DMS 273 treated with DMSO at 0.1 percent for 48 hours (cell line): ENCODE measurements around the gene JARID2.
A peak's percentile ranks its signal among the peaks of the same experiment; 100 is the strongest.
"Not testable (repeated sequence)": the region's sequence is repeated elsewhere in the genome, so short reads cannot be mapped to it uniquely, and the experiment has no call there.

Experiments
- DNase-seq: peaks from one replicate; lab custom pipeline; 2025; lab: John Stamatoyannopoulos, UW

JARID2 gene

GRCh38 chr6:15310680-15311079 lies 64.8 kb downstream of the JARID2 start:
- no peak for DNase-seq

GRCh38 chr6:15312500-15312899 lies 66.6 kb downstream of the JARID2 start:
- no peak for DNase-seq

GRCh38 chr6:15313367-15313766 lies 67.5 kb downstream of the JARID2 start:
- DNase-seq = no peak

GRCh38 chr6:15316754-15317153 lies 70.9 kb downstream of the JARID2 start:
- DNase-seq = no peak

- DNase-seq = no peak
Observed at GRCh38 chr6:15317251-15317650, 71.4 kb downstream of the JARID2 start.

GRCh38 chr6:15317934-15318902 lies 72.3 kb downstream of the JARID2 start:
- no peak for DNase-seq

GRCh38 chr6:15319677-15320076 lies 73.8 kb downstream of the JARID2 start:
- DNase-seq = no peak

GRCh38 chr6:15320693-15321092 lies 74.8 kb downstream of the JARID2 start:
- DNase-seq = no peak

- no peak for DNase-seq
Observed at GRCh38 chr6:15322184-15322583, 76.3 kb downstream of the JARID2 start.

- DNase-seq = no peak
Observed at GRCh38 chr6:15322781-15323536, 77.1 kb downstream of the JARID2 start.

- not testable (repeated sequence) for DNase-seq
Observed at GRCh38 chr6:15323611-15324010, 77.7 kb downstream of the JARID2 start.

- no peak for DNase-seq
Observed at GRCh38 chr6:15324427-15324985, 78.6 kb downstream of the JARID2 start.

- DNase-seq = no peak
Observed at GRCh38 chr6:15325540-15325955, 79.7 kb downstream of the JARID2 start.

GRCh38 chr6:15326067-15326614 lies 80.3 kb downstream of the JARID2 start:
- no peak for DNase-seq

GRCh38 chr6:15327271-15327670 lies 81.4 kb downstream of the JARID2 start:
- DNase-seq = peak; percentile 9

GRCh38 chr6:15329197-15329671 lies 83.4 kb downstream of the JARID2 start:
- peak; percentile 14 for DNase-seq

GRCh38 chr6:15330174-15330944 lies 84.5 kb downstream of the JARID2 start:
- no peak for DNase-seq

- no peak for DNase-seq
Observed at GRCh38 chr6:15331143-15331542, 85.3 kb downstream of the JARID2 start.

GRCh38 chr6:15331629-15332251 lies 85.9 kb downstream of the JARID2 start:
- DNase-seq = no peak

GRCh38 chr6:15332446-15332845 lies 86.6 kb downstream of the JARID2 start:
- peak; percentile 69 for DNase-seq

GRCh38 chr6:15335385-15335784 lies 89.5 kb downstream of the JARID2 start:
- DNase-seq = no peak
